ENCODE measurements around the gene CHADL.
"Not testable (repeated sequence)": the region's sequence is repeated elsewhere in the genome, so short reads cannot be mapped to it uniquely, and the experiment has no call there.

Gene CHADL

GRCh38 chr22:41264408-41264941, 23.7 kb upstream of the CHADL start:
- TF ChIP-seq CTCF (IDR thresholded peaks at IDR 0.05; ENCODE audit: borderline replicate concordance, insufficient read depth, low read depth, low read length): no peak
- H3K4me3 ChIP-seq (ENCODE audit: low read depth, low read length): no peak overlapping the region

GRCh38 chr22:41263704-41264103, 23.0 kb upstream of the CHADL start:
- H3K4me3 ChIP-seq (ENCODE audit: low read depth, low read length): no peak overlapping the region
- no peak for TF ChIP-seq CTCF (IDR thresholded peaks at IDR 0.05; ENCODE audit: borderline replicate concordance, insufficient read depth, low read depth, low read length)

GRCh38 chr22:41262250-41262765, 21.6 kb upstream of the CHADL start:
- no peak for TF ChIP-seq CTCF (IDR thresholded peaks at IDR 0.05; ENCODE audit: borderline replicate concordance, insufficient read depth, low read depth, low read length)
- H3K4me3 ChIP-seq (ENCODE audit: low read depth, low read length): no peak overlapping the region

- H3K4me3 ChIP-seq (ENCODE audit: low read depth, low read length): no peak overlapping the region
- TF ChIP-seq CTCF (IDR thresholded peaks at IDR 0.05; ENCODE audit: borderline replicate concordance, insufficient read depth, low read depth, low read length): no peak
Observed at GRCh38 chr22:41261541-41262249, 21.0 kb upstream of the CHADL start.

- no peak for TF ChIP-seq CTCF (IDR thresholded peaks at IDR 0.05; ENCODE audit: borderline replicate concordance, insufficient read depth, low read depth, low read length)
- H3K4me3 ChIP-seq (ENCODE audit: low read depth, low read length): no peak overlapping the region
Observed at GRCh38 chr22:41260871-41261270, 20.1 kb upstream of the CHADL start.

- not testable (repeated sequence) for H3K4me3 ChIP-seq (ENCODE audit: low read depth, low read length)
Observed at GRCh38 chr22:41259756-41260155, 19.0 kb upstream of the CHADL start.

GRCh38 chr22:41257696-41258095, 17.0 kb upstream of the CHADL start:
- no peak for TF ChIP-seq CTCF (IDR thresholded peaks at IDR 0.05; ENCODE audit: borderline replicate concordance, insufficient read depth, low read depth, low read length)
- H3K4me3 ChIP-seq (ENCODE audit: low read depth, low read length): no peak overlapping the region

All from GM12875 (cell line).